Activated CD8-positive, alpha-beta T cell treated with anti-CD3 and anti-CD28 coated beads, Interleukin-2, amount 10 ng/mL, durations not matched to agents 7 days and 5 days (primary cell): ENCODE results near the gene HCFC1. TPM values are rescaled to one million over a fixed set of nuclear protein-coding genes. Genes with fewer than 3 reads are reported as not detected.

Source experiments
- ATAC-seq: fragments of 150-1000 bp; cut with Tn5 transposase; one replicate; pipeline ENCODE4 v1.10.0; 2021; ENCODE audit warnings: moderate library complexity
- CTCF ChIA-PET: fragments of 350-600 bp; sonication (Branson Sonifier 250); formaldehyde crosslinking; loops from one replicate; lab custom pipeline; 2021; ENCODE audit warnings: antibody characterized with exemption; lab: Charles Lee
- POLR2A ChIA-PET: fragments of 350-600 bp; sonication (Branson Sonifier 250); formaldehyde crosslinking; loops from one replicate; lab custom pipeline; 2021; ENCODE audit warnings: antibody characterized with exemption; lab: Charles Lee
- DNase-seq: peaks from one replicate; pipeline ENCODE4 v3.0.0-alpha.2; 2020
- H3K27ac Mint-ChIP-seq: one replicate; pipeline ENCODE4 v1.8.0; 2021; ENCODE audit warnings: mild to moderate bottlenecking, mixed read lengths
- H3K27me3 Mint-ChIP-seq: one replicate; pipeline ENCODE4 v1.8.0; 2021; ENCODE audit warnings: low read depth, mixed read lengths
- H3K36me3 Mint-ChIP-seq: one replicate; pipeline ENCODE4 v1.8.0; 2021; ENCODE audit warnings: low read depth, mixed read lengths
- H3K4me1 Mint-ChIP-seq: one replicate; pipeline ENCODE4 v1.8.0; 2021; ENCODE audit warnings: low read depth, mixed read lengths
- H3K4me3 Mint-ChIP-seq: one replicate; pipeline ENCODE4 v1.8.0; 2021; ENCODE audit warnings: mild to moderate bottlenecking, mixed read lengths
- H3K9me3 Mint-ChIP-seq: one replicate; pipeline ENCODE4 v1.8.0; 2022; ENCODE audit warnings: mixed read lengths; ENCODE audit not compliant: insufficient read depth
- total RNA-seq, 2 experiments: library from RNA; stranded (reverse); gene quantifications; one replicate each; pipeline ENCODE4 v1.2.3, GENCODE V29; 2021

The HCFC1 gene
- total RNA-seq, 2 experiments from 2014 or later, result 141 to 146 TPM

DNA sequence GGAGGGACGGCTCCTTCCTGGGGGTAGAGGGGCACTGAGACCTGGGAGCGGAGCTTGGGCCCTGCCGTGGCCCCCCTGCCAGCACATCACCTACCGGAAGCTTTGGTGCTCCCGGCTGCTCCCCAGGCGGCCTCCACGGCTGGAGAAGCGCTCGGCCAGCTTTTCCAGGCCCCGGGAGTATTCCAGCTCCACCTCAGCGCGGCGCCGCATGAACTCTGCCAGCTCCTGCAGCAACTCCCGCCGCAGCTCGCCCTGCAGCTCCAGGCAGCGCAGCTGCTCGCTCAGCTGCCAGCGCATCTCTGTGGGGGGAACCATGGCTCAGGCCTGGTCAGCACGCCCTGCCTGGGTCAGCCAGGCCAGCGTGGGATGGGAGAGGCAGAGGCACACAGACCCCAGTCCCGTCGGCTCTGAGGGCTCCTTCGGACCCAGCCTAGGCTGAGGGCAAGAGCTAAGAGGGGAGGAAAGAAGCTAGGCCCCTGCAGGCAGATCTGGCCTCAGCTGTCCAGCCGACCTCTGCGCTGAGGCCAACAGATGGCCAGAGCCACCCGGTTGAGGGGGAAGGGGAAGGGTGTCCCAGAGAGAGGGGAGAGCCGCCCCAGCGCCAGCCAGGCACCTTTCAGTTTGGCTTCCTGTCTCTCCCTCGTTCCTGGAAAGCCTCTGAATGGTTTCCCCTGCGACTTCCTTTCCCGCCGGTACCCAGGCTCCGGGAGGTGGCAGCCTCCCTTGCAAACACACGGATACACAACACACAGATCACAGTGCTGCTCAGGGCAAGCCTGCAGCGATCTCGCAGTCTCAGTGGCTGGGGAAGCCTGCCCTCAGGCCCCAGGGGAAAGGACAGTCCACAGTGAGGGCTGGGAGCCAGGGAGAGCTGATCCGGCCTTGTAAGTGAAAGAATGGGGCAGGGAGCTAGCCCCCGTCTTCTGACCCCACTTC is 49.8 kb downstream of the HCFC1 start:
- Mint-ChIP-seq H3K36me3 (peaks cover 52% of the 10 kb centered on the region), H3K27me3 (no peaks in the 10 kb centered on the region), H3K9me3 (no peaks in the 10 kb centered on the region), H3K4me3 (peak overlapping the region; percentile 95), H3K27ac (peak overlapping the region; percentile 87), H3K4me1 (peaks cover 25% of the 10 kb centered on the region)
- POLR2A ChIA-PET, result interaction anchor here (1.0 to 9.3 kb wide), 2 partner anchors 26 to 46 kb away, joined by 3 to 84 read pairs; partner anchors contain the start of gene RENBP
- no peak for DNase-seq
- ATAC-seq, result no peak
- CTCF ChIA-PET, result interaction anchor here (1.5 to 10.6 kb wide), 2 partner anchors 15 to 27 kb away, joined by 3 to 228 read pairs; partner anchors contain the start of gene RENBP

DNA sequence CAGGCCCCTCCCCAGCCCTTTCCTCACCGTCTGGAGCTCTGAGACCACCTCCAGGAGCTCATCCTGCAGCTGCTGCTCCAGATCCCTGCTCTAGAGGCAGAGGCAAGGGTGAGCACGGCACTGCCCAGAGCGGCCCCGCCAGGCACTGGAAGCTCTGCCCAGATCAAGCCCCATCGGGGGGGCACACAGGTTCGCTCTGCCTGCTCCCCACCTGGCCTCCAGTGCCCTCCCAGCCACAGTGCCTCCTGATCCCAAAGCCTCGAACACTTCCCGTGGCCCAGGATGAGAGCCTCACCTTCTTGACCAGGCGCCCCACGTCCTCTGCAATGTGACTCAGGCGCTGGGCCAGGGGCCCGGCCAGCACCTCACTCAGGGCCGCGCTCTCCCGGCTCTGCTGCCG is 50.5 kb downstream of the HCFC1 start:
- CTCF ChIA-PET, result interaction anchor here (10.6 kb wide), 1 partner anchor 28 kb away, joined by 228 read pairs; the partner anchor contains the start of gene RENBP
- DNase-seq (no peak), ATAC-seq (no peak)
- peaks cover 56% of the 10 kb centered on the region for H3K36me3 Mint-ChIP-seq
- H3K9me3 Mint-ChIP-seq, result no peaks in the 10 kb centered on the region
- H3K27ac Mint-ChIP-seq, result no peak overlapping the region
- POLR2A ChIA-PET, result interaction anchor here (1.0 kb wide), 1 partner anchor 46 kb away, joined by 3 read pairs; no protein-coding TSS in a partner anchor
- no peaks in the 10 kb centered on the region for H3K27me3 Mint-ChIP-seq
- H3K4me1 Mint-ChIP-seq, result peaks cover 27% of the 10 kb centered on the region
- H3K4me3 Mint-ChIP-seq, result peak overlapping the region; percentile 95

DNA sequence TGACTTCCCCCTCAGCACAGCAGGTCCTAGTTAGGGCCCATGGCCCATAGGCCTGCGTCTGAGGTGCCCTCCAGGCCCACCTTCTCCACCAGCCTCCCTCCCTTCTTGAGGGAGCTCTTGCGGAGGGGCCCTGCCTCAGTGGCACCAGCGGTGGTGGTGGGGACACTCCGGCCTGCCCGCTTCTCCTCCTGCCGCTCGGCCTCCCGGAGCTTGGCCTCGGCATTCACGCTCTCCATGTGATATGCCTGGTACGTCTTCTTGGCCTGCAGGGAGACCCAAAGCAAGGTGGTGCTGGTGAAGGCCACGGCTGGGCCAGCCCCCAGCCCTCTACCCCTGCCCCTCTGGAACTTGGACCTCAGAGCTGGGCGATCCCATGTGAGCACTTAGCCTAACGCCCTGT is 51.1 kb downstream of the HCFC1 start:
- Mint-ChIP-seq H3K27ac (no peak overlapping the region), H3K36me3 (peaks cover 59% of the 10 kb centered on the region), H3K4me1 (peaks cover 27% of the 10 kb centered on the region), H3K9me3 (no peaks in the 10 kb centered on the region), H3K4me3 (no peak overlapping the region), H3K27me3 (no peaks in the 10 kb centered on the region)
- ChIA-PET POLR2A (no interaction called here), CTCF (no interaction called here)
- no peak for DNase-seq
- ATAC-seq, result no peak

GRCh38 chrX:153919281-153919680 is 52.3 kb downstream of the HCFC1 start:
- no peaks in the 10 kb centered on the region for H3K9me3 Mint-ChIP-seq
- H3K4me1 Mint-ChIP-seq, result peaks cover 27% of the 10 kb centered on the region
- ChIA-PET POLR2A (no interaction called here), CTCF (no interaction called here)
- no peaks in the 10 kb centered on the region for H3K27me3 Mint-ChIP-seq
- H3K36me3 Mint-ChIP-seq, result peaks cover 49% of the 10 kb centered on the region
- no peak overlapping the region for H3K4me3 Mint-ChIP-seq
- peak overlapping the region; percentile 52 for H3K27ac Mint-ChIP-seq
- ATAC-seq, result no peak
- no peak for DNase-seq

DNA sequence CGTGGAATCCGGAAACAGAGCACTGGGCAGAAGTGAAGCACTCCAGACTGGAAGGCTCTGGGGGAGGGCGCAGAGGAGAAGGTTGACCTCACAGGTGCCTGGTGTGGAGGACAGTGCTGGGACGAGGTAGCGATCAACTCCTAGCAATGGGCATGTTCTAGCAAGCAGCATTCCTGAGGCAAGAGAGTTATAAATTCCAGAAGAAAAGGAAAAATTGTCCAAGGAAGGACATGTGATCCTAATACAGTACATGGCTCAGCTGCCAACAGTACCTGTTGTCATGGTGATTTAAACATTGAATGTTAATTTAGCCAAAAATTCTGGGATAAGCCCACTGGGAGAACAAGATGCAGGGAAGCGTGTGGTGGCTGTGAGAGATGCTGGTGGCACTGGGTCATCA is 53.7 kb downstream of the HCFC1 start:
- ATAC-seq (no peak), DNase-seq (no peak)
- Mint-ChIP-seq H3K27ac (no peak overlapping the region), H3K4me1 (peaks cover 21% of the 10 kb centered on the region), H3K36me3 (peaks cover 40% of the 10 kb centered on the region), H3K27me3 (no peaks in the 10 kb centered on the region), H3K9me3 (no peaks in the 10 kb centered on the region), H3K4me3 (no peak overlapping the region)
- CTCF ChIA-PET, result no interaction called here
- POLR2A ChIA-PET, result interaction anchor here (0.6 kb wide), 1 partner anchor 39 kb away, joined by 3 read pairs; no protein-coding TSS in a partner anchor

GRCh38 chrX:153913701-153914100 is 57.9 kb downstream of the HCFC1 start:
- ChIA-PET POLR2A (interaction anchor here (1.3 kb wide), 2 partner anchors 12 to 13 kb away, joined by 4 to 5 read pairs; no protein-coding TSS in a partner anchor), CTCF (no interaction called here)
- Mint-ChIP-seq H3K4me1 (peaks cover 6% of the 10 kb centered on the region), H3K27me3 (no peaks in the 10 kb centered on the region), H3K9me3 (no peaks in the 10 kb centered on the region), H3K27ac (peak overlapping the region; percentile 30), H3K36me3 (peaks cover 36% of the 10 kb centered on the region), H3K4me3 (no peak overlapping the region)
- no peak for ATAC-seq
- DNase-seq, result no peak

- CTCF ChIA-PET, result interaction anchor here (1.2 kb wide), 1 partner anchor 10 kb away, joined by 4 read pairs; no protein-coding TSS in a partner anchor
- H3K27ac Mint-ChIP-seq, result no peak overlapping the region
- no peak for ATAC-seq
- POLR2A ChIA-PET, result interaction anchor here (0.9 to 1.3 kb wide), 3 partner anchors 12 to 150 kb away, joined by 4 to 5 read pairs (median 4); no protein-coding TSS in a partner anchor
- DNase-seq, result no peak
- H3K27me3 Mint-ChIP-seq, result no peaks in the 10 kb centered on the region
- H3K4me1 Mint-ChIP-seq, result peaks cover 6% of the 10 kb centered on the region
- no peak overlapping the region for H3K4me3 Mint-ChIP-seq
- H3K9me3 Mint-ChIP-seq, result no peaks in the 10 kb centered on the region
- peaks cover 37% of the 10 kb centered on the region for H3K36me3 Mint-ChIP-seq
Observed at GRCh38 chrX:153913211-153913610, 58.4 kb downstream of the HCFC1 start.

- CTCF ChIA-PET, result interaction anchor here (1.8 kb wide), 1 partner anchor 55 kb away, joined by 5 read pairs; no protein-coding TSS in a partner anchor
- no peaks in the 10 kb centered on the region for H3K9me3 Mint-ChIP-seq
- H3K4me3 Mint-ChIP-seq, result no peak overlapping the region
- no peaks in the 10 kb centered on the region for H3K27me3 Mint-ChIP-seq
- peaks cover 12% of the 10 kb centered on the region for H3K4me1 Mint-ChIP-seq
- peak overlapping the region; percentile 35 for H3K27ac Mint-ChIP-seq
- ATAC-seq (no peak), DNase-seq (no peak)
- H3K36me3 Mint-ChIP-seq, result peaks cover 30% of the 10 kb centered on the region
- POLR2A ChIA-PET, result no interaction called here
Observed at GRCh38 chrX:153911798-153912197, 59.8 kb downstream of the HCFC1 start.

DNA sequence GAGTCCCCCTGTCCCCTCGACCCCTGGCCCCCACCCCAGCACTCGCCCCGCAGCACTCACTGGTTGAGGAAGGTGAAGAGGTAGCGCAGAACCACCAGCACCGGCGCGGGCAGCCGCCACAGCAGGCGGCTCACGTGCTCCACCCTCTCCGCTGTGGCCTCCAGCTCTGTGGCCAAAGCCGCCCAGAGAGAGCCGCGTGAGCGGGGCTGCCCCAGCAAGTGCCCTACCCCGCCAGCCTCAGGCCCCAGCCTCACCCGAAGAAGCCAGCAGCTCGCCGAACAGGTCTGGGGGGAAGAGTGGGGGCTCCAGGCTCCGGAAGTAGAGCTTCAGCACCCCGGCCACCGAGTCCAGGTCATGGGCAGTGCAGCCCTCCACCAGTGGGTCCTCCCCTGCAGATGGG is 61.2 kb downstream of the HCFC1 start:
- Mint-ChIP-seq H3K4me1 (peaks cover 18% of the 10 kb centered on the region), H3K36me3 (peaks cover 25% of the 10 kb centered on the region)
- CTCF ChIA-PET, result interaction anchor here (1.2 to 1.8 kb wide), 3 partner anchors 14 to 56 kb away, joined by 3 to 5 read pairs (median 4); no protein-coding TSS in a partner anchor

GRCh38 chrX:153909980-153910360 is 61.6 kb downstream of the HCFC1 start:
- no peak for DNase-seq
- H3K9me3 Mint-ChIP-seq, result no peaks in the 10 kb centered on the region
- no peak for ATAC-seq
- peaks cover 19% of the 10 kb centered on the region for H3K4me1 Mint-ChIP-seq
- no peak overlapping the region for H3K4me3 Mint-ChIP-seq
- POLR2A ChIA-PET, result interaction anchor here (0.5 kb wide), 1 partner anchor 9 kb away, joined by 4 read pairs; no protein-coding TSS in a partner anchor
- CTCF ChIA-PET, result interaction anchor here (1.4 kb wide), 1 partner anchor 14 kb away, joined by 3 read pairs; no protein-coding TSS in a partner anchor
- H3K27me3 Mint-ChIP-seq, result no peaks in the 10 kb centered on the region
- H3K27ac Mint-ChIP-seq, result no peak overlapping the region
- peaks cover 25% of the 10 kb centered on the region for H3K36me3 Mint-ChIP-seq

More for the DNA sequence above, 61.2 kb downstream of the HCFC1 start:
- ATAC-seq (no peak), DNase-seq (no peak)
- H3K4me3 Mint-ChIP-seq, result no peak overlapping the region
- no peaks in the 10 kb centered on the region for H3K27me3 Mint-ChIP-seq
- POLR2A ChIA-PET, result interaction anchor here (0.5 to 1.2 kb wide), 3 partner anchors 10 to 16 kb away, joined by 3 to 4 read pairs (median 3); no protein-coding TSS in a partner anchor
- H3K27ac Mint-ChIP-seq, result no peak overlapping the region
- H3K9me3 Mint-ChIP-seq, result no peaks in the 10 kb centered on the region

DNA sequence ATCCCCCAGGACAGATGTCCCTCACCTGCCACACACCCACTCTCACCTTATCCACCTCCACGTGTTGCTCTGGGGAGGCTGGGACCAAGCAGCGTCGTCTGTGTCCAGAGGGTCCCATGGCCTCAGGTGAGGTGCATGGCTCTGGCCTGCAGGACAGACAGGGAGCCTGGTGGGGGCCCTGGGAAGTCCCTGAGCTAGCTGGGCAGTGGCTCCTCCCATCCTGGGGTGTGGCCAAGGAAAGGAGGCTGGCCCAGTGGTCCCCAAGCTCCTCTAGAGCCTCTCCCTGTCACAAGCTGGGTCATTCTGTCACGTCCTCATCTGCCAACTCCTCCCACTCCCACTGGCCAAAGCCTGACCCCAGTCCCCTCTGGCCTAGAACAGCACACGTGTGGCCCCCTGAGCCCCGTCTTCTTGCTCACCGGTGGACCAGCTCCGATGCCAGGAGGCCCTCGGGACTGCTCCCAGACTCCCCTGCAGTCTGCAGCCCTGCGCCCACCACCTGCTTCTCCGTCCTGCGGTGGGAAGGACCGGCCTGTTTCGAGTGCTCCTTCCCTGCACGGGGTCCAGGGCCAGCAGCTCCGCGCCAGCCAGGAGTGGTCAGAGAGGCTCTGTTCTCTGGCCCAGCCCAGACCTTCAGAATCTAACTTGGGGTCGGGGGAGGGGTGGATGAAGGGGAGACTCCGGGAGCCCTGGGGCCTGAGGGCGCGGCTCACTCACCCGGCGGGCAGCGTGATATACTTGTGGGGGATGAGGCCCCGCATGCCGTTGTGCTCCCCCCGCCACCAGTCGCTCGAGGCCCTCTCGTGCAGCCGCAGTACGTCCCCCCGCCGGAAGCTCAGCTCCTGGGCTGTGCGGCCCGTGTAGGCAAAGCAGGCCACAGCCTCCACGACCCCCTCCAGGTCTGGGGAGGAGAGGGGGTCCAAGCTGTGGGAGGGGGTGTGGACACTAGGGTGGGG is 62.3 kb downstream of the HCFC1 start:
- ChIA-PET CTCF (interaction anchor here (1.4 kb wide), 1 partner anchor 15 kb away, joined by 3 read pairs; no protein-coding TSS in a partner anchor), POLR2A (no interaction called here)
- Mint-ChIP-seq H3K4me1 (peaks cover 22% of the 10 kb centered on the region), H3K36me3 (peaks cover 25% of the 10 kb centered on the region), H3K4me3 (no peak overlapping the region), H3K27ac (no peak overlapping the region), H3K9me3 (no peaks in the 10 kb centered on the region), H3K27me3 (no peaks in the 10 kb centered on the region)
- no peak for DNase-seq
- ATAC-seq, result peak; percentile 43
